GM12878 (cell line): ENCODE measurements around the gene SEL1L3. TPM values are rescaled to one million over a fixed set of nuclear protein-coding genes. Genes with fewer than 3 reads are reported as not detected.

Source experiments
- ATAC-seq: fragments of 200-7000 bp; cut with Tn5 transposase; 3 replicates; pipeline ENCODE4 v1.9.1; 2020; ENCODE audit warnings: mild to moderate bottlenecking, moderate library complexity
- BruUV-seq: library from RNA; stranded (reverse); fragments of 400-500 nt; replicated peaks from 2 replicates; lab custom pipeline; 2021; lab: Mats Ljungman, UMichigan
- CTCF ChIA-PET: fragments of 300-600 bp; sonication (Branson Sonifier 250); formaldehyde crosslinking; extraction: SDS; loops from one replicate; lab custom pipeline; 2021; ENCODE audit warnings: inconsistent platforms; lab: Yijun Ruan, JAX
- POLR2A ChIA-PET: fragments of 350-600 bp; formaldehyde crosslinking; extraction: SDS; loops from one replicate; lab custom pipeline; 2021; ENCODE audit warnings: inconsistent platforms; lab: Charles Lee
- RAD21 ChIA-PET: fragments of 300-600 bp; sonication (Branson Sonifier 250); formaldehyde crosslinking; loops from one replicate; lab custom pipeline; 2023; ENCODE audit warnings: antibody characterized with exemption; ENCODE audit not compliant: unreplicated experiment; lab: Charles Lee
- SMC1A ChIA-PET: fragments of 300-600 bp; sonication (Branson Sonifier 250); formaldehyde crosslinking; loops from one replicate; lab custom pipeline; 2023; ENCODE audit not compliant: unreplicated experiment, uncharacterized antibody; lab: Charles Lee
- DNase-seq: peaks from one replicate; pipeline ENCODE4 v3.0.0-alpha.2; 2011; ENCODE audit warnings: low read depth, low spot score
- FAIRE-seq: peaks from 3 replicates; lab custom pipeline; 2011; peaks lifted over from hg19 to GRCh38; lab: Jason Lieb, UNC
- H2AFZ ChIP-seq: 2 replicates; pipeline ENCODE4 v1.6.0; 2011; ENCODE audit warnings: low read depth, low read length, control low read depth; ENCODE audit not compliant: control insufficient read depth
- H3K27ac ChIP-seq: 2 replicates; pipeline ENCODE4 v1.5.1; 2011; ENCODE audit warnings: control low read depth; ENCODE audit not compliant: control insufficient read depth, insufficient read depth
- H3K27me3 ChIP-seq, 2 experiments: replicated peaks in 1 of 2; 2 replicates each; pipeline versions ENCODE4 v1.6.0 to v1.6.1; 2011; ENCODE audit warnings: low read length in 1 of 2; ENCODE audit not compliant: control insufficient read depth in 2 of 2, insufficient read depth in 2 of 2
- H3K36me3 ChIP-seq, 2 experiments: 2 replicates each; pipeline ENCODE4 v1.5.1; 2011; ENCODE audit warnings: low read length in 1 of 2; ENCODE audit not compliant: control insufficient read depth in 2 of 2, insufficient read depth in 2 of 2
- H3K4me1 ChIP-seq: 2 replicates; pipeline ENCODE4 v1.6.1; 2011; ENCODE audit warnings: mild to moderate bottlenecking, low read length, moderate library complexity, mixed read lengths; ENCODE audit not compliant: control insufficient read depth, insufficient read depth
- H3K4me2 ChIP-seq: 2 replicates; pipeline ENCODE4 v1.6.0; 2011; ENCODE audit warnings: control low read depth; ENCODE audit not compliant: control insufficient read depth, insufficient read depth
- H3K4me3 ChIP-seq: fragments of 200-600 bp; sonication (generic); 2 replicates; pipeline ENCODE4 v1.5.1; 2016
- H3K79me2 ChIP-seq: 2 replicates; pipeline ENCODE4 v1.6.0; 2011; ENCODE audit warnings: low read length; ENCODE audit not compliant: control insufficient read depth, insufficient read depth
- H3K9ac ChIP-seq: 2 replicates; pipeline ENCODE4 v1.8.0; 2011; ENCODE audit warnings: low read length, control low read depth, mixed read lengths; ENCODE audit not compliant: control insufficient read depth, insufficient read depth
- H3K9me3 ChIP-seq: replicated peaks from 3 replicates; pipeline ENCODE4 v1.5.1; 2011; ENCODE audit warnings: mild to moderate bottlenecking, low read length; ENCODE audit not compliant: control insufficient read depth, insufficient read depth
- H4K20me1 ChIP-seq: 2 replicates; pipeline ENCODE4 v1.6.0; 2011; ENCODE audit not compliant: control insufficient read depth, insufficient read depth
- CBX3 ChIP-seq: fragments of 200-600 bp; sonication (generic); IDR thresholded peaks from 2 replicates; pipeline ENCODE4 v1.6.1; 2016; ENCODE audit warnings: low read depth, borderline replicate concordance
- CHD2 ChIP-seq: IDR thresholded peaks from 2 replicates; pipeline ENCODE4 v1.6.1; 2011; ENCODE audit warnings: low read depth, low read length, improper control_type of control experiment, borderline replicate concordance
- CUX1 ChIP-seq: IDR thresholded peaks from 2 replicates; pipeline ENCODE4 v1.6.1; 2012; ENCODE audit warnings: improper control_type of control experiment, low read depth, low read length; ENCODE audit not compliant: insufficient replicate concordance
- JUNB ChIP-seq: IDR thresholded peaks from 2 replicates; pipeline ENCODE4 v1.6.1; 2016; ENCODE audit warnings: antibody characterized with exemption, mild to moderate bottlenecking
- SUPT20H ChIP-seq: IDR thresholded peaks from 2 replicates; pipeline ENCODE4 v1.6.1; 2011; ENCODE audit warnings: low read depth, mild to moderate bottlenecking, low read length, moderate library complexity, borderline replicate concordance; ENCODE audit not compliant: control insufficient read depth
- TCF3 ChIP-seq: IDR thresholded peaks from 2 replicates; pipeline ENCODE4 v1.6.1; 2012; ENCODE audit warnings: low read depth, mild to moderate bottlenecking, low read length, borderline replicate concordance; ENCODE audit not compliant: insufficient read depth
- WGBS: methylation state at CpG from one replicate; pipeline ENCODE4 v1.1.6; 2016; ENCODE audit warnings: low lambda C conversion rate; ENCODE audit not compliant: insufficient replicate concordance, insufficient coverage; ENCODE audit errors: missing lambda C conversion rate; 5-methylcytosine and 5-hydroxymethylcytosine counted together
- in situ Hi-C: fragments of 300-500 bp; cut with MboI; formaldehyde crosslinking; loops from 9 replicates; pipeline ENCODE4 v1.14.3; 2018; ENCODE audit warnings: mixed read lengths
- intact Hi-C: fragments of 100-400 bp; cut with micrococcal nuclease; formaldehyde crosslinking; loops from one replicate; pipeline ENCODE4 v1.14.2; 2022; ENCODE audit not compliant: unreplicated experiment
- polyA plus RNA-seq, 11 experiments: library from polyadenylated mRNA; depleted of rRNA in 4 of 11; unstranded in 6 of 11; stranded (reverse) in 5 of 11; fragments of >200 nt; fragmentation: Nextera tagmentation in 4 of 11; fragmentation: Illumina TruSeq in 1 of 11; extraction: Ambion mirVana in 4 of 11; extraction: Trizol in 1 of 11; gene quantifications; 1 replicate in 1 of 11; 2 replicates in 10 of 11; pipeline versions ENCODE4 v1.2.1 to v1.2.3, GENCODE V29; 2011 to 2016; ENCODE audit warnings: inconsistent platforms in 2 of 11, missing spikeins in 2 of 11, low read depth in 1 of 11
- total RNA-seq, 4 experiments: library from RNA; depleted of rRNA in 3 of 4; stranded (reverse); fragments of >200 nt in 3 of 4; fragmentation: Illumina TruSeq in 1 of 4; extraction: Trizol in 1 of 4; gene quantifications; 2 replicates each; pipeline versions ENCODE4 v1.2.1 to v1.2.3, GENCODE V29; 2013 to 2021
- TF ChIP-seq, protein P1 (sequence below), 3 experiments: IDR thresholded peaks in 2 of 3; conservative IDR thresholded peaks in 1 of 3; 2 replicates each; pipeline ENCODE4 v1.5.1; 2011; ENCODE audit warnings: low read depth in 3 of 3, low read length in 3 of 3, mild to moderate bottlenecking in 3 of 3, control low read depth in 2 of 3, moderate library complexity in 2 of 3, inconsistent platforms in 1 of 3, mixed read lengths in 1 of 3; ENCODE audit not compliant: control insufficient read depth in 2 of 3, insufficient read depth in 1 of 3; ENCODE audit errors: extremely low read depth in 1 of 3
- TF ChIP-seq, protein P2 (sequence below): fragments of 150-350 bp; IDR thresholded peaks from 2 replicates; pipeline ENCODE4 v1.6.1; 2014; ENCODE audit warnings: mild to moderate bottlenecking, low read depth, low read length

Gene SEL1L3
- total and polyA plus RNA-seq, 10 of the 15 experiments (the other 5 are each of a cell fraction or from before 2014, with no cell fraction given), result 20.4 to 82.2 (median 47.3) TPM

- intact Hi-C loops, result no loop called here
- in situ Hi-C loops, result no loop called here
- H3K79me2 ChIP-seq, result no peaks in the 10 kb centered on the region
- no peak for TF ChIP-seq CBX3
- TF ChIP-seq CHD2, result no peak
- no peak for TF ChIP-seq CUX1
- TF ChIP-seq, protein P1, sequence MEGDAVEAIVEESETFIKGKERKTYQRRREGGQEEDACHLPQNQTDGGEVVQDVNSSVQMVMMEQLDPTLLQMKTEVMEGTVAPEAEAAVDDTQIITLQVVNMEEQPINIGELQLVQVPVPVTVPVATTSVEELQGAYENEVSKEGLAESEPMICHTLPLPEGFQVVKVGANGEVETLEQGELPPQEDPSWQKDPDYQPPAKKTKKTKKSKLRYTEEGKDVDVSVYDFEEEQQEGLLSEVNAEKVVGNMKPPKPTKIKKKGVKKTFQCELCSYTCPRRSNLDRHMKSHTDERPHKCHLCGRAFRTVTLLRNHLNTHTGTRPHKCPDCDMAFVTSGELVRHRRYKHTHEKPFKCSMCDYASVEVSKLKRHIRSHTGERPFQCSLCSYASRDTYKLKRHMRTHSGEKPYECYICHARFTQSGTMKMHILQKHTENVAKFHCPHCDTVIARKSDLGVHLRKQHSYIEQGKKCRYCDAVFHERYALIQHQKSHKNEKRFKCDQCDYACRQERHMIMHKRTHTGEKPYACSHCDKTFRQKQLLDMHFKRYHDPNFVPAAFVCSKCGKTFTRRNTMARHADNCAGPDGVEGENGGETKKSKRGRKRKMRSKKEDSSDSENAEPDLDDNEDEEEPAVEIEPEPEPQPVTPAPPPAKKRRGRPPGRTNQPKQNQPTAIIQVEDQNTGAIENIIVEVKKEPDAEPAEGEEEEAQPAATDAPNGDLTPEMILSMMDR (IDR thresholded peaks at IDR 0.05 in 2 of 3, conservative IDR thresholded peaks at IDR 0.05 in 1 of 3; ENCODE audit: control insufficient read depth in 2 of 3, extremely low read depth in 1 of 3, insufficient read depth in 1 of 3, low read depth in 3 of 3, low read length in 3 of 3), result no peak
- TF ChIP-seq TCF3, result no peak
- TF ChIP-seq JUNB, result no peak
- TF ChIP-seq SUPT20H, result no peak
- TF ChIP-seq, protein P2, sequence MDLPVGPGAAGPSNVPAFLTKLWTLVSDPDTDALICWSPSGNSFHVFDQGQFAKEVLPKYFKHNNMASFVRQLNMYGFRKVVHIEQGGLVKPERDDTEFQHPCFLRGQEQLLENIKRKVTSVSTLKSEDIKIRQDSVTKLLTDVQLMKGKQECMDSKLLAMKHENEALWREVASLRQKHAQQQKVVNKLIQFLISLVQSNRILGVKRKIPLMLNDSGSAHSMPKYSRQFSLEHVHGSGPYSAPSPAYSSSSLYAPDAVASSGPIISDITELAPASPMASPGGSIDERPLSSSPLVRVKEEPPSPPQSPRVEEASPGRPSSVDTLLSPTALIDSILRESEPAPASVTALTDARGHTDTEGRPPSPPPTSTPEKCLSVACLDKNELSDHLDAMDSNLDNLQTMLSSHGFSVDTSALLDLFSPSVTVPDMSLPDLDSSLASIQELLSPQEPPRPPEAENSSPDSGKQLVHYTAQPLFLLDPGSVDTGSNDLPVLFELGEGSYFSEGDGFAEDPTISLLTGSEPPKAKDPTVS, result no peak
- ATAC-seq (no peak), FAIRE-seq (no peak), DNase-seq (no peak)
- ChIA-PET RAD21 (no interaction called here), CTCF (no interaction called here), POLR2A (no interaction called here), SMC1A (no interaction called here)
- no TSS peak for BruUV-seq
- no peak overlapping the region for H3K27ac ChIP-seq
- H3K36me3 ChIP-seq, result peaks cover 0 to 7% of the 10 kb centered on the region in 2 experiments; a peak in 1 of 4 replicates
- H3K4me2 ChIP-seq, result no peak overlapping the region
- H2AFZ ChIP-seq, result no peak overlapping the region
- H3K27me3 ChIP-seq, result no peaks in the 10 kb centered on the region
- no peaks in the 10 kb centered on the region for H4K20me1 ChIP-seq
- no peak overlapping the region for H3K9ac ChIP-seq
- no peak overlapping the region for H3K4me3 ChIP-seq
- no peaks in the 10 kb centered on the region for H3K4me1 ChIP-seq
- WGBS, result 86% methylated on average over 9 of the region's 9 CpGs
- H3K9me3 ChIP-seq, result no peaks in the 10 kb centered on the region
Observed at GRCh38 chr4:25811841-25812240, 50.9 kb downstream of the SEL1L3 start.
